Measurements from ENCODE around the gene OMA1. TPM values are rescaled to one million over a fixed set of nuclear protein-coding genes. Genes with fewer than 3 reads are reported as not detected.

OMA1 gene
- total RNA-seq, 1 donor from 2014 or later, result 17.7 TPM

DNA sequence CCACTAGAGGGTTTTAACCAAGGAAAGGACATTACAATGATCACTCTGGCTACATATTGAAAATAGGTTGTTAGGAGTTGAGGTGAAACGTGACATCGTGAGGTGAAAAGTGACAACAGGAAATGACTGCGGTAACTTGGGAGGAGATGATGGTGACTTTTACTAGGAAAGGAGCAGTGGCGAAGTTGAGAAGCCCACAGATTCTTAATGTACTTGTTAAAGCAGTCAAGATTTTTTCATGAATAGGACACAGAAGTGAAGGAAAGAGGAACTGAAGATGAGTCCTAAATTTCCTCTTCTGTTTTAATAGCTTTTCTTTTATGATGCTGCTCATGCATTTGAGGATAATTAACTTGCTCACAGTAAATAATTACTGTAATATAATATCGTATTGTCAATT is 59.5 kb downstream of the OMA1 start:
- no peaks in the 10 kb centered on the region for H3K4me1 Mint-ChIP-seq
- no peak for DNase-seq (ENCODE audit: low spot score in 2 of 2, unreplicated experiment in 2 of 2)
- H3K4me3 Mint-ChIP-seq, result no peak overlapping the region
- peaks cover 22% of the 10 kb centered on the region for H3K36me3 Mint-ChIP-seq
- TF ChIP-seq, protein P1, sequence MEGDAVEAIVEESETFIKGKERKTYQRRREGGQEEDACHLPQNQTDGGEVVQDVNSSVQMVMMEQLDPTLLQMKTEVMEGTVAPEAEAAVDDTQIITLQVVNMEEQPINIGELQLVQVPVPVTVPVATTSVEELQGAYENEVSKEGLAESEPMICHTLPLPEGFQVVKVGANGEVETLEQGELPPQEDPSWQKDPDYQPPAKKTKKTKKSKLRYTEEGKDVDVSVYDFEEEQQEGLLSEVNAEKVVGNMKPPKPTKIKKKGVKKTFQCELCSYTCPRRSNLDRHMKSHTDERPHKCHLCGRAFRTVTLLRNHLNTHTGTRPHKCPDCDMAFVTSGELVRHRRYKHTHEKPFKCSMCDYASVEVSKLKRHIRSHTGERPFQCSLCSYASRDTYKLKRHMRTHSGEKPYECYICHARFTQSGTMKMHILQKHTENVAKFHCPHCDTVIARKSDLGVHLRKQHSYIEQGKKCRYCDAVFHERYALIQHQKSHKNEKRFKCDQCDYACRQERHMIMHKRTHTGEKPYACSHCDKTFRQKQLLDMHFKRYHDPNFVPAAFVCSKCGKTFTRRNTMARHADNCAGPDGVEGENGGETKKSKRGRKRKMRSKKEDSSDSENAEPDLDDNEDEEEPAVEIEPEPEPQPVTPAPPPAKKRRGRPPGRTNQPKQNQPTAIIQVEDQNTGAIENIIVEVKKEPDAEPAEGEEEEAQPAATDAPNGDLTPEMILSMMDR (IDR thresholded peaks at IDR 0.05; ENCODE audit: unreplicated experiment), result no peak
- H3K27me3 Mint-ChIP-seq (ENCODE audit: low read depth), result no peaks in the 10 kb centered on the region
- H3K9me3 Mint-ChIP-seq, result peaks cover 16% of the 10 kb centered on the region
- H3K27ac Mint-ChIP-seq, result no peak overlapping the region

DNA sequence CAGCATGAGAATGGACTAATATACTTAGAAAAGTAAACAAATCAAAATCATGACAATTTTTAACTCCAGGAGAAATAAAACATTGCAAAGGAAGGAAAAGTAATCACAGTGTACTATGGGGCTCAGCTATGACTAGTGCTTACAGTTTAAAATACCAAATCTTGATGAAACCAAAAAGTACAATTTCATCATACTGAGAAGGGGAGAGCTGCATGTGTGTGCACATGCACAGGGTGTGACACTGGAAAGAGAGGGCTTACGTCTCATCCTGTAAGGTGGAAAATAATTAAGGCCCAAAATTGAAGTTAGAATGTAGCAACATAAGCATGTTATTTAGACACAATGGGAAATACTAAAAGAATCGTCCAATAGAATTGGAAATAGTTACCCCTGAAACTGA is 64.6 kb downstream of the OMA1 start:
- Mint-ChIP-seq H3K4me1 (peaks cover 17% of the 10 kb centered on the region), H3K4me3 (no peak overlapping the region), H3K9me3 (peaks cover 4% of the 10 kb centered on the region), H3K27me3 (ENCODE audit: low read depth) (no peaks in the 10 kb centered on the region), H3K27ac (no peak overlapping the region), H3K36me3 (peaks cover 7% of the 10 kb centered on the region)
- TF ChIP-seq, protein P1 (IDR thresholded peaks at IDR 0.05; ENCODE audit: unreplicated experiment), result no peak
- DNase-seq (ENCODE audit: low spot score in 2 of 2, unreplicated experiment in 2 of 2), result no peak

DNA sequence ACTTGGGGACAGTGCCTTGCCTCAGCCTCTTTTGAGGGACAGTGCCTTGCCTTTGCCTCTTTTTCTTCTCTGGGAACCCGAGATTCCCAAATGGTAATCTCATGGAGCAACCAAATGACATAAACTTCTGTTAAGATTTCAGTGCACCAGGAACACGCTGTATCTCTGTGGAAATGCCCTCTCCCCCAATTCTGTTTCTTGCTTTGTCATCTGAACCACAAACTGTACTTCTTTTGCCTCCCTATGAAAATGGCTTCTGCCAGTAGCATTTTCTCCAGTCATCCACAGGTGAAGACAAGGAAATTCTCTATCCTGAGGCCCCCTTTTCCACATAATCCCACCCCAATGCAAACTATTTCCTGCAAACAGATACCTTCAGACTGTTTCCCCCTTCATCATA is 66.3 kb downstream of the OMA1 start:
- H3K36me3 Mint-ChIP-seq, result peaks cover 6% of the 10 kb centered on the region
- H3K27ac Mint-ChIP-seq, result peak overlapping the region; percentile 37
- no peak overlapping the region for H3K4me3 Mint-ChIP-seq
- H3K4me1 Mint-ChIP-seq, result peaks cover 17% of the 10 kb centered on the region
- TF ChIP-seq, protein P1 (IDR thresholded peaks at IDR 0.05; ENCODE audit: unreplicated experiment), result no peak
- no peak for DNase-seq (ENCODE audit: low spot score in 2 of 2, unreplicated experiment in 2 of 2)
- H3K27me3 Mint-ChIP-seq (ENCODE audit: low read depth), result no peaks in the 10 kb centered on the region
- H3K9me3 Mint-ChIP-seq, result peaks cover 4% of the 10 kb centered on the region

DNA sequence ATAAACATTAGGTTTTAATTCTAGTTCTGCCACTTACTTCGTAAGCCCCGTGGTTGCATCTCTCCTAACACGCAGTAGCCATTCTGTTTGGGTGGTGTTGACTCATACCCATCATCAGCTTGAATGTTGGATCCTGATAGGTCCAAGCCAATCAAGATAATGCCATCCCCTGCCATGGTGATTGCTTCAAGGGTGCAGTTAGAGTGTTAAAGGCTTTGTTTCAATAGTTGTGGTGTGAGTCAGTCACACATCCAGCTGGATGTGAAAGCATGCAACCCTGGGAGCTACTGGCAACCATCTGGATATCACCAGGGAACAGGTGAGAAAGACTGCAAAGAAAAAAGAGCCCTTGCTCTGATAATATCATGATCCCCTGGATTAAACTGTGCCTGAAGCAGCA is 69.1 kb downstream of the OMA1 start:
- Mint-ChIP-seq H3K27ac (no peak overlapping the region), H3K4me3 (no peak overlapping the region), H3K27me3 (ENCODE audit: low read depth) (no peaks in the 10 kb centered on the region), H3K9me3 (peaks cover 4% of the 10 kb centered on the region), H3K4me1 (peaks cover 17% of the 10 kb centered on the region), H3K36me3 (peaks cover 6% of the 10 kb centered on the region)
- DNase-seq (ENCODE audit: low spot score in 2 of 2, unreplicated experiment in 2 of 2), result no peak
- TF ChIP-seq, protein P1 (IDR thresholded peaks at IDR 0.05; ENCODE audit: unreplicated experiment), result no peak

DNA sequence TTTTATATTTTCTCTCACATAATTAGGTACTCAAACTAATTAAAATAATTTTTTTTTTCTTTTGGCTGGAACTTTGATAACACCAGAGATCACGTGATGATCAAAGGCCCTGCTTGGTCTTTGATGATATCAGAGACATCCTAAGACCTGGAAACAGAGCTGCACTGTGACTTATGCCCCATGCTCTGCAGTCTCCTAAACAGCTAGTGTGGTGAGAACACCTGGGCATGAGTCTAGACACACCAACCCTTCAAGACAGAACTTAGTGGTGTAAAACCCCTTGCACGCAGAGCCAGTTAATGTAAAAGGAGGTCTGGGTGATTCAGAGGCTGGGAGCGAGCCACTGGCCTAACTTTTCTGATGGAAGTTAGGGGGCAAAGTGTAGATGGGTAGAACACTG is 70.3 kb downstream of the OMA1 start:
- Mint-ChIP-seq H3K4me1 (peaks cover 17% of the 10 kb centered on the region), H3K9me3 (no peaks in the 10 kb centered on the region), H3K4me3 (no peak overlapping the region), H3K27ac (no peak overlapping the region), H3K36me3 (peaks cover 2% of the 10 kb centered on the region), H3K27me3 (ENCODE audit: low read depth) (no peaks in the 10 kb centered on the region)
- TF ChIP-seq, protein P1 (IDR thresholded peaks at IDR 0.05; ENCODE audit: unreplicated experiment), result no peak
- no peak for DNase-seq (ENCODE audit: low spot score in 2 of 2, unreplicated experiment in 2 of 2)

DNA sequence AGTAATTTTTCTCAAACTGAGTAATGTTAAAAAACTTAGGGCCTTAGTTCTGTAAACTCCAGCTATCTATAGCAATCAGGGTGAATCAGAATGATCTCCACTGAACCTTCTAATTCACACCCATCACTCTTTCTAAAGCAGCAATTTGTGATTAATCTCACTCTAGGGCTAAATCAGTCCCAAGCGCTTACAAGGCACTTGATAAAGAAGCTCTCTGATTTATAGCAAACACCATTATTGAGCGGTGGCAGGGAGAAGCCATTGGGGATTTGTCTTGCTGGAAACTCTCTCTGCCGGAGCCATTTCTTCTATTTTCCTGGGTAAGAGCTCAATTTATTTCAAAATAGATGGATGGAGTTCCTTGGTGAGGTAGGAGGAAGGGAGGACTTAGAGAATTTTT is 77.0 kb downstream of the OMA1 start:
- peaks cover 3% of the 10 kb centered on the region for H3K36me3 Mint-ChIP-seq
- H3K4me3 Mint-ChIP-seq, result no peak overlapping the region
- H3K27ac Mint-ChIP-seq, result no peak overlapping the region
- H3K4me1 Mint-ChIP-seq, result peaks cover 10% of the 10 kb centered on the region
- peaks cover 4% of the 10 kb centered on the region for H3K27me3 Mint-ChIP-seq (ENCODE audit: low read depth)
- TF ChIP-seq, protein P1 (IDR thresholded peaks at IDR 0.05; ENCODE audit: unreplicated experiment), result no peak
- no peaks in the 10 kb centered on the region for H3K9me3 Mint-ChIP-seq
- no peak for DNase-seq (ENCODE audit: low spot score in 2 of 2, unreplicated experiment in 2 of 2)
